HG02763 (cell line): Measurements from ENCODE around the gene GPR101.

Source experiments
- ATAC-seq: cut with Tn5 transposase; IDR thresholded peaks from one replicate; pipeline ENCODE4 v1.9.1; 2021; ENCODE audit warnings: mild to moderate bottlenecking, moderate library complexity; ENCODE audit not compliant: unreplicated experiment

The GPR101 gene

GRCh38 chrX:137033774-137034507, at the start of gene GPR101:
Gene GPR101, minus strand, starts transcription at chrX:137033995. Its CDS starts 2,321 bp downstream, at chrX:137031674.
- no peak for ATAC-seq

- no peak for ATAC-seq
Observed at GRCh38 chrX:137081239-137081638, 47.4 kb upstream of the GPR101 start.

- ATAC-seq, result no peak
Observed at GRCh38 chrX:137072396-137072795, 38.6 kb upstream of the GPR101 start.

GRCh38 chrX:137071596-137071995, 37.8 kb upstream of the GPR101 start:
- no peak for ATAC-seq

- ATAC-seq, result no peak
Observed at GRCh38 chrX:137067147-137067546, 33.4 kb upstream of the GPR101 start.

GRCh38 chrX:137062915-137063617, 29.3 kb upstream of the GPR101 start:
- ATAC-seq, result no peak

- ATAC-seq, result no peak
Observed at GRCh38 chrX:137058339-137059127, 24.7 kb upstream of the GPR101 start.

- ATAC-seq, result peak; percentile 17
Observed at GRCh38 chrX:137052643-137053235, 18.9 kb upstream of the GPR101 start.

- peak; percentile 97 for ATAC-seq
Observed at GRCh38 chrX:137051978-137052642, 18.3 kb upstream of the GPR101 start.

- no peak for ATAC-seq
Observed at GRCh38 chrX:137044893-137045292, 11.1 kb upstream of the GPR101 start.

- ATAC-seq, result no peak
Observed at GRCh38 chrX:137043736-137044135, 9.9 kb upstream of the GPR101 start.

- ATAC-seq, result no peak
Observed at GRCh38 chrX:137041329-137041728, 7.5 kb upstream of the GPR101 start.

- ATAC-seq, result no peak
Observed at GRCh38 chrX:137040113-137040794, 6.5 kb upstream of the GPR101 start.

- no peak for ATAC-seq
Observed at GRCh38 chrX:137034508-137034872, 695 bp upstream of the GPR101 start.

GRCh38 chrX:137032841-137033773, 688 bp downstream of the GPR101 start:
- ATAC-seq, result no peak

- ATAC-seq, result no peak
Observed at GRCh38 chrX:137032341-137032694, 1.5 kb downstream of the GPR101 start.

GRCh38 chrX:137031517-137032340, 2.1 kb downstream of the GPR101 start:
- ATAC-seq, result peak; percentile 73

- no peak for ATAC-seq
Observed at GRCh38 chrX:137031039-137031438, 2.8 kb downstream of the GPR101 start.
